HL-60/S4 treated with phorbol 12-myristate 13-acetate at 8.2 ng/mL for 4 days and 3 days (cell line): Measurements from ENCODE around the gene MGRN1.

Experiments used
- in situ Hi-C: fragments of 300-500 bp; cut with MboI; formaldehyde crosslinking; loops from 2 replicates; pipeline ENCODE4 v1.15.0; 2022; ENCODE audit warnings: low sequenced_read_pairs

MGRN1 gene

GRCh38 chr16:4685776-4686496, 61.3 kb downstream of the MGRN1 start:
- in situ Hi-C loops: no loop called here

DNA sequence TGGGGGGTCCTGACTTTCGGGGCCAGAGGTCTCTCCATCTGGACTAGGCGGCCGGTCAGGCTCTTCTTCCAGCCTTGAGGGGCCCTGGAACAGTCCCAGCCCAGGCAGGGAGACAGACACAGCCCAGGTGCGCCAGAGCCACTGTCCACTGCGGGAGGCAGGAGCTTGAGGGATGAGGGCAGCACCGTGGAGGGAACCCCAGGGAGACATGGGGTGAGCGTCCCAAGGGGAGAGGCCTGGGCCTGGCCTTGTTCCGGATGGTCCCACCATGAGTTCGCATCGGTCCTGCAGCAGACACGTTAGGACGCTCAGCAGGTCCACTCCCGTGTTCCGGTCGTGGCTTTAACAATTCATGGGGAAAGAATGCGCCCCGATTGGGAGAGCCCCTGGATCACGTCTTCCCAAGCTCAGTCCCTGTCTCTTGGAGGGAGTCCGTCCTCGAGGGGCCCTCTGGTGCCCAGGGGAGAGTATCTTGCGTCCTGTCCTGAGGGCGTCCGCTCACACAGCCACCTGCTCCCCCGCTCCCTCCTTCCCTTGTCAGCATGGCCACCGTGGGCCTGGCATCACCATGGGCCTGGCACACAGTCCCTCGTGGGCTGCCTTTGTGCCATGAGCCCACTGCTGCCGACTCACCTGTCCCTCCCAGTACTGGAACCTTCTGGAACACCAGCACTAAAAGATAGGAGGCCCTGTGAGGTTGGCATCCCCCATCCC, 62.0 kb downstream of the MGRN1 start:
- in situ Hi-C loops: no loop called here

DNA sequence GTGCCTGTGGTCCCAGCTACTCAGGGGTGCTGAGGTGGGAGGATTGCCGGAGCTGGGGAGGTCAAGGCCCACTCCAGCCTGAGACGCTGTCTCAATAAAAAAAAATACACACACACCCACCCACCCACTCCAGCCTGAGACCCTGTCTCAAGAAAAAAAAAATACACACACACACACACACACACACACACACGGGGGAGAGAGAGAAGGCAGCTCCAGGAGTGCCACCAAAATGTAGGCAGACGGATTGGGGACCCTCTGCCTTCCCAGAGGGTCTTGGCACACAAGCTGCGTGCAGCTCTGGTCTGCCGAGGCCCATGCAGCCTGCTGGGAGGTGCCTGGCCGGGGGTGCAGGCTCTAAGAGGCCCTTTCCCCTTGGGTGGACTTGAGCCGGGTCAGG, 62.8 kb downstream of the MGRN1 start:
- in situ Hi-C loops: no loop called here

DNA sequence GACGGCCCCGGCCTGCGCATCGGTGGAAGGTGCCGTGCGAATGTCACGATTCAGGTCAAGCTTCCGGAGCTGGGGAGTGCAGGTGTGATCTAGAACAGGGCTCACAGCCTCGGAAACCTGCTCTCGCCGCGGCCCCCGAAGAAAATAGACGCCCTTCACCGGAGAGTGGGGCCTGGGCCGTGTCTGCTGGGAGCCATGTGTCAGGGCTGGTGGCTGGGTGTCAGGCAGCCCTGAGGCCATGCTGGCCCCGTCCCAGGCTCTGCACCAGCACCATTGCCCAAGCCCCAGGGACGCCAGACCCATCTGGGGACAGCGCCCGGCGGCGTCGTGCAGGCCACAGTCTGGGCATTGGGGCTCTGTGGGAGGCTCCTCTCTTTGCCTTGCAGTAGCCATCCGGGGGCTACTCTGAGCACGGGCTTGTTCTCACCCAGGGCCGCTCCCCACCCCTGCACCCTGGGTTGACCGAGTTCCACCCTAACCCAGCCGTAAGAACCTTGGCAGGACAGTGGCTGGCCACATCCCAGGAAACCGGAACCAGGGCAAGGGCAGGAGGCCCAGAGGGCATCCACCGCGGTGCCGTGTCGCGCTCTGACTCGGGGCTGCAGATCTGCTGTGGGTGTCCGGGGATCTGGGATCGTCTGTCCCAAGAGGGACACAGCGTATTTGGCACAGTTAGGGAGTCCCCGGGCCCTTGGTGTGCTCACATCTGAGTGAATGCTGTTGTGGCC, 63.5 kb downstream of the MGRN1 start:
- in situ Hi-C loops: no loop called here

- in situ Hi-C loops: no loop called here
Observed at GRCh38 chr16:4688674-4689045, 64.0 kb downstream of the MGRN1 start.

- in situ Hi-C loops: no loop called here
Observed at GRCh38 chr16:4689091-4689671, 64.6 kb downstream of the MGRN1 start.

DNA sequence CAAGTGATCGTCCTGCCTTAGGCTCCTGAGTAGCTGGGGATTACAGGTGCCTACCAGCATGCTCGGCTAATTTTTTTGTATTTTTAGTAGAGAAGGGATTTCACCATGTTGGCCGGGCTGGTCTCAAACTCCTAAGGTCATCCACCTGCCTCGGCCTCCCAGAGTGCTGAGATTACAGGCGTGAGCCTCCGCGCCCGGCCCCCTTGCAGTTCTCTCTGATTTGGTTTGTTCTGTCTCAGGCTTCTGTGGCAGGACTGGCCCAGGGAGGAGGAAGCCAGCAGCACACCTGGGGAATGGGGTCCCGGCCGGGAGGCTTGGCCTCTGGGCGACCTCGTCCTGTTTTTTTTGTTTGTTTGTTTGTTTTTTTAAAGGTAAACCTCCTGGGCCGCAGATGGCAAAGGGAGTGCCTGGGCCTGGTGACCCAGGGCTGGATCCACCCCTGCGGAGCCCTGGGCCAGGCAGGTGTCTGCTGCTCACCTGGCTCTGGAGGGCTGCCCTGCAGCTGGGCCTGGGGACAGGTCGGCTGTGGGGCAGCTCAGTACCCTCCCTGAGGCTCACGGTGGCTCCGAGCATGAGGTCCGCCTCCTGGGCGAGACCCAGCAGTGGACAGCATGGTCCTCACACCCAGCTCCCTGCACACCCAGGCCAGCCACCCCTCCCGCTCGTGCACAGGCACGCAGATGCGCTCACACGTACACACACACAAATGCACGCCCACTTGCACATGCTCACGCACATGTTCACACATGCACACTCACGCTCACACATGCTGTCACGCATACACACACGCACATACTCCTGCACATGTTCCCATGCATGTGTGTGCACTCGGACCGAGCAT, 65.5 kb downstream of the MGRN1 start:
- in situ Hi-C loops: no loop called here

GRCh38 chr16:4690946-4691665, 66.5 kb downstream of the MGRN1 start:
- in situ Hi-C loops: no loop called here

- in situ Hi-C loops: no loop called here
Observed at GRCh38 chr16:4691666-4692412, 67.2 kb downstream of the MGRN1 start.

- in situ Hi-C loops: no loop called here
Observed at GRCh38 chr16:4692460-4693295, 68.1 kb downstream of the MGRN1 start.

DNA sequence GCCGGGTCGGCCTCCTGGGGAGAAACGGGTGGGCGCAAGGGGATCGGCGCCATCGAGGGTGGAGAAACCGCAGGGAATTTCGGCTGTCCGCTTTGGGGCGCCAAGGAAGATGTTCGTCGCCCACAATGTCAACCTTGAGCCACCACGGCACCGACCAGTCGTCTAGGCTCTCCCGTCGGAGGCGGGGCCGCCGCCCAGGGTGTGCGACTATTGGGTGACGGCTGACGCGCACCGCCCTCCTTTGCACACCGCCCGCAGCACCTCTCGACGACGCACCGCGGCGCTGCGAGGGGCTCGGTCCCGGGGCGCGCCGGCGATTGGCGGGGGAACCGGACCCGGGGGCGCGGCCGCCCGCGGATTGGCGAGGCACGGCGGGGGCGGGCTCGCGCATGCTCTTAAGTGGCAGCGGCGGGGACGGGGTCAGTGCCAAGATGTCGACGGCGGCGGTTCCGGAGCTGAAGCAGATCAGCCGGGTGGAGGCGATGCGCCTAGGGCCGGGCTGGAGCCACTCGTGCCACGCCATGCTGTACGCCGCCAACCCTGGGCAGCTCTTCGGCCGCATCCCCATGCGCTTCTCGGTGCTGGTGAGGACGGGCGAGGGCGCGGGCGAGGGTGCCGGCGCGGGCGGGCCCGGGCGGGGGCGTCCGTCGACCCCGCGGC, 68.8 kb downstream of the MGRN1 start, which contains the start of gene NUDT16L1:
NUDT16L1 (plus strand) TSS at position 267 of the 660 bp plus-strand sequence; CDS start at position 432, 165 bp downstream.
- in situ Hi-C loops: no loop called here

- in situ Hi-C loops: no loop called here
Observed at GRCh38 chr16:4693956-4694641, 69.5 kb downstream of the MGRN1 start.

- in situ Hi-C loops: no loop called here
Observed at GRCh38 chr16:4694642-4695451, 70.2 kb downstream of the MGRN1 start.

DNA sequence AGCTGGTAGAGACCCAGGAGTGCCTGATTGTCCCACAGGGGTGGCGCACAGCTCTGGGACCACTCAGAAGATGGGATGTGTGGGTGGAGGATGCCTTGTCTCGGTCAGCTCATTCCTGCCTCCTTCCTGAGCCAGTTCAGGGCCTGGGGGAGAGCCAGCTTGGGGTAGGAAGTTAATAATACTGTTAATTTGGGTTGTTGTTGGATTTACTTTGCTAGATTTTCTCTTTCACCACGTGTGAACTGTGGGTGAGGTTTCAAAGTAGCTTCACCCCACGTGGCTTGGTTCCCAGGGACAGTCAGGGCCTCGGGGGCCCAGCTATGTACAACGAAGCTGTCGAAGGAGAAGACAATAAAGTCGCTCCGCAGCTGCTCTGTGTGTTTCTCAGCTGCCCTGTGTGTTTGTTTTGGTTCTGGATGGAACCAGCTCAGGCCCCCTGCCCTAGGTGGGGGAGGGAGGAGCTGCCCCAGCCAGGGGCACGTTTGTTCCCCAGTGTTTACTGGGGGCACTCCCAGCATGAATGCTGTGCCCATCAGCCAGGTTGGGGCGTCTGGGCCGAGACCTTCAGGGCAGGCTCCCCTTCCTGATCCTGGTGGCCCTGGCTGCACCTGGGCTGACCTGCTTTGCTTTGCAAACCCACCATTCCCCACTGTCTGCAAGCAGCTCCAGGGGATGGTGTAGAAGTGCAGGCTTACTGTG, 71.0 kb downstream of the MGRN1 start:
- in situ Hi-C loops: no loop called here

GRCh38 chr16:4696172-4696904, 71.7 kb downstream of the MGRN1 start:
- in situ Hi-C loops: no loop called here
